GM10266 (cell line): ENCODE results near the gene EXOC3.
"Not testable (repeated sequence)": the region's sequence is repeated elsewhere in the genome, so short reads cannot be mapped to it uniquely, and the experiment has no call there.

Source experiments
- DNase-seq: peaks from one replicate; pipeline ENCODE4 v3.0.0; 2012; ENCODE audit errors: extremely low spot score
- TF ChIP-seq, protein P1 (sequence below): IDR thresholded peaks from 2 replicates; pipeline ENCODE4 v1.5.1; 2012; ENCODE audit warnings: mild to moderate bottlenecking, low read depth; ENCODE audit not compliant: control insufficient read depth, insufficient read depth; ENCODE audit errors: missing control alignments

The EXOC3 gene

GRCh38 chr5:411728-412127 is 31.2 kb upstream of the EXOC3 start:
- no peak for DNase-seq
- TF ChIP-seq, protein P1, sequence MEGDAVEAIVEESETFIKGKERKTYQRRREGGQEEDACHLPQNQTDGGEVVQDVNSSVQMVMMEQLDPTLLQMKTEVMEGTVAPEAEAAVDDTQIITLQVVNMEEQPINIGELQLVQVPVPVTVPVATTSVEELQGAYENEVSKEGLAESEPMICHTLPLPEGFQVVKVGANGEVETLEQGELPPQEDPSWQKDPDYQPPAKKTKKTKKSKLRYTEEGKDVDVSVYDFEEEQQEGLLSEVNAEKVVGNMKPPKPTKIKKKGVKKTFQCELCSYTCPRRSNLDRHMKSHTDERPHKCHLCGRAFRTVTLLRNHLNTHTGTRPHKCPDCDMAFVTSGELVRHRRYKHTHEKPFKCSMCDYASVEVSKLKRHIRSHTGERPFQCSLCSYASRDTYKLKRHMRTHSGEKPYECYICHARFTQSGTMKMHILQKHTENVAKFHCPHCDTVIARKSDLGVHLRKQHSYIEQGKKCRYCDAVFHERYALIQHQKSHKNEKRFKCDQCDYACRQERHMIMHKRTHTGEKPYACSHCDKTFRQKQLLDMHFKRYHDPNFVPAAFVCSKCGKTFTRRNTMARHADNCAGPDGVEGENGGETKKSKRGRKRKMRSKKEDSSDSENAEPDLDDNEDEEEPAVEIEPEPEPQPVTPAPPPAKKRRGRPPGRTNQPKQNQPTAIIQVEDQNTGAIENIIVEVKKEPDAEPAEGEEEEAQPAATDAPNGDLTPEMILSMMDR, result no peak

DNA sequence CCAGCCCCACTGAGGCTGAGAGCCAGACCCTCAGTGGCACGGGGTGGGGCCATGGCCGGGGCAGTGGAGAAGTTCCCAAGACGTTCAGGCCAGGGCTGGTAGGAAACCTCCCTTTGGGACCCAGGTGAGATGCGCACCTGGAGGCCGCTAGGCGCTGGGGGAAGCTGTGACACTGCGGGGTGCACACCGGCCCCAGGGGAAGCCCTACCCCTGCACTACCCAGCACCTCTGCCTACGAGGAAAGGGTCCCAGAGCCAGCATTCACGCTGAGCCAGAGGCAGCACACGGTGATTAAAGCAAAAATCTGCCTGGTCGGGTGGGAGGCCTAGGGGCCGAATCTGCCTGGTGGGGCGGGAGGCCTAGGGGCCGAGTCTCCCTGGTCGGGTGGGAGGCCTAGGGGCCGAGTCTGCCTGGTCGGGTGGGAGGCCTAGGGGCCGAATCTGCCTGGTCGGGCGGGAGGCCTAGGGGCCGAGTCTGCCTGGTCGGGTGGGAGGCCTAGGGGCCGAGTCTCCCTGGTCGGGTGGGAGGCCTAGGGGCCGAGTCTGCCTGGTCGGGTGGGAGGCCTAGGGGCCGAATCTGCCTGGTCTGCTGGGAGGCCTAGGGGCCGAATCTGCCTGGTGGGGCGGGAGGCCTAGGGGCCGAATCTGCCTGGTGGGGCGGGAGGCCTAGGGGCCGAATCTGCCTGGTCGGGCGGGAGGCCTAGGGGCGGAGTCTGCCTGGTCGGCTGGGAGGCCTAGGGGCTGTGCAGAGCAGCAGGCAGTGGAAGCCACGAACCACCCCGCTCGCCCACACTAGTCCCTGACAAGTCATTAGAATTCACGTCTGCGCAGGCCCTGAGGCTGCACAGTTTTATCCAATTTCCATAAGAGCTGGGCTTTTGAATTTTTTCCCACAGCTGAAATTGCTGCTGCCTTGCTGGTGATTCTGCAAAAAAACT is 27.7 kb upstream of the EXOC3 start:
- not testable (repeated sequence) for DNase-seq

GRCh38 chr5:415928-416635 is 26.9 kb upstream of the EXOC3 start:
- TF ChIP-seq, protein P1, result no peak
- no peak for DNase-seq

DNA sequence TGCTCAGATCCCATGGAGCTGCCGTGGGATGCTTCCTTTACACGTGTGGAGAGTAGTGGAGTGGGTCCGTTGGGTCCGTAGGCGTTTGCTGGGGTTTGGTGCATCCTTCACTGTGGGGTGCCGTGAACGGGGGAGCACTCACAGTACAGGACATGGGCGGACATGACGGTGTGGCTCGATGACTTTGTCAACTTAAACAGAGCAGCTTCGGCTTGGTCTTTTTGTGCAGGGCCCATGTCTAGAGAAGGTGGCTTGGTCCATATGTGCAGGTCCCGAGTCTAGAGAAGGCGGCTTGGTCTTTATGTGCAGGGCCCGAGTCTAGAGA is 26.4 kb upstream of the EXOC3 start:
- TF ChIP-seq, protein P1, result no peak
- no peak for DNase-seq

DNA sequence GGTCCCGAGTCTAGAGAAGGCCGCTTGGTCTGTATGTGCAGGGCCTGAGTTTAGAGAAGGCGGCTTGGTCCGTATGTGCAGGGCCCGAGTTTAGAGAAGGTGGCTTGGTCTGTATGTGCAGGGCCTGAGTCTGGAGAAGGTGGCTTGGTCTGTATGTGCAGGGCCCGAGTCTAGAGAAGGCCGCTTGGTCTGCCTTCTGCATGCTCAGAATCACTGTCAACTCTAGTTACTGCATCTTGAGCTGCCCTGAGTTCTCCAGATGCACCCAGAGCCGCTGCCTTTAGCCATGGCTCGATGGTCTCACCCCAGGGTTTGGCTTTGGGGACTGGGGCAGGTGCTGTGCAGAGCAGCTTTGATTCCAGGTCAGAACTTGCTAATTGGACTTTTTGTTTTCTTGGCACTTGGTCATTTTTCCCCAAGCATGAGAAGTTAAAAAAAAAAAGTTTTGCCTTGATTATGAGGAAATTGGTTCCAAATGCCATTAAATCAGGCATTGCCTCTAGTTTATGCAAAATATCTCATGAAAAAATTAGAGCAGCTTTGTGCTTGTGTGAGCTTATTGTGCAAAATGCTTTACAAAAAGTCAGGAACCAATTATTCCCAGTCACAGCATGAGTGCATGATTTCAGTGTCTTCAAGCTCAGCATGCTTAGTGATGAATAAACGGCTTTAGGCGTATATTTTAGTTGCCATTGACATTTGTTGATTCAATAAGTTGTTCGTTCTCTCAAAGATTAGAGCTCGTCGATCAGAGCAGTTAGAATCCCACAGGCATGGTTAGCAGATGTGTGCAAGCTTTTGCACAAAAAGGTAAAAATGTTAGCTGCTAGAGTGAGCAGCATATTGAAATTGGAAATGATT is 25.4 kb upstream of the EXOC3 start:
- TF ChIP-seq, protein P1, result no peak
- DNase-seq, result no peak

GRCh38 chr5:418162-419121 is 24.5 kb upstream of the EXOC3 start:
- no peak for DNase-seq
- TF ChIP-seq, protein P1, result no peak
